ENCODE results near the gene PLAC1. TPM values are rescaled to one million over a fixed set of nuclear protein-coding genes. Genes with fewer than 3 reads are reported as not detected.

The PLAC1 gene
- polyA plus RNA-seq, 4 donors, result 0.06 to 0.07 TPM; not detected in 2

- FAIRE-seq (no peak), DNase-seq (no peak)
- WGBS, 3 donors, result 62 to 78% (median 73%) methylated on average over 4 of the region's 4 CpGs
- Histone ChIP-seq H3K4me3 (ENCODE audit: low read depth in 1 of 3, low read length in 3 of 3) (no peak overlapping the region), H3K4me1 (ENCODE audit: control insufficient read depth in 3 of 3, insufficient read depth in 2 of 3, low read depth in 1 of 3, low read length in 2 of 3) (no peaks in the 10 kb centered on the region), H3K27me3 (ENCODE audit: control insufficient read depth in 3 of 3, insufficient read depth in 3 of 3, low read length in 3 of 3) (no peaks in the 10 kb centered on the region), H3K36me3 (ENCODE audit: control insufficient read depth in 3 of 3, insufficient read depth in 2 of 3, low read depth in 1 of 3, low read length in 3 of 3) (no peaks in the 10 kb centered on the region), H3K27ac (ENCODE audit: low read depth in 1 of 3, low read length in 2 of 3) (no peak overlapping the region), H3K9me3 (ENCODE audit: control insufficient read depth in 2 of 2, insufficient read depth in 1 of 2, low read depth in 1 of 2, low read length in 1 of 2) (no peaks in the 10 kb centered on the region)
These were observed 3.0 kb upstream of the PLAC1 start for GRCh38 chrX:134661295-134661694.

GRCh38 chrX:134660627-134661026 lies 2.4 kb upstream of the PLAC1 start:
- Histone ChIP-seq H3K9me3 (ENCODE audit: control insufficient read depth in 2 of 2, insufficient read depth in 1 of 2, low read depth in 1 of 2, low read length in 1 of 2) (no peaks in the 10 kb centered on the region), H3K4me3 (ENCODE audit: low read depth in 1 of 3, low read length in 3 of 3) (no peak overlapping the region), H3K27ac (ENCODE audit: low read depth in 1 of 3, low read length in 2 of 3) (no peak overlapping the region), H3K36me3 (ENCODE audit: control insufficient read depth in 3 of 3, insufficient read depth in 2 of 3, low read depth in 1 of 3, low read length in 3 of 3) (no peaks in the 10 kb centered on the region), H3K4me1 (ENCODE audit: control insufficient read depth in 3 of 3, insufficient read depth in 2 of 3, low read depth in 1 of 3, low read length in 2 of 3) (no peaks in the 10 kb centered on the region), H3K27me3 (ENCODE audit: control insufficient read depth in 3 of 3, insufficient read depth in 3 of 3, low read length in 3 of 3) (no peaks in the 10 kb centered on the region)
- DNase-seq, result no peak
- WGBS, 3 donors, result 5 to 33% (median 26%) methylated on average over 1 of the region's 1 CpG
- FAIRE-seq, result no peak

- FAIRE-seq (no peak), DNase-seq (no peak)
- no peaks in the 10 kb centered on the region for H3K36me3 ChIP-seq (ENCODE audit: control insufficient read depth in 3 of 3, insufficient read depth in 2 of 3, low read depth in 1 of 3, low read length in 3 of 3)
- H3K4me3 ChIP-seq (ENCODE audit: low read depth in 1 of 3, low read length in 3 of 3), result no peak overlapping the region
- no peak overlapping the region for H3K27ac ChIP-seq (ENCODE audit: low read depth in 1 of 3, low read length in 2 of 3)
- H3K4me1 ChIP-seq (ENCODE audit: control insufficient read depth in 3 of 3, insufficient read depth in 2 of 3, low read depth in 1 of 3, low read length in 2 of 3), result no peaks in the 10 kb centered on the region
- 92 to 94% (median 92%) methylated on average over 1 of the region's 1 CpG for WGBS, 3 donors
- no peaks in the 10 kb centered on the region for H3K9me3 ChIP-seq (ENCODE audit: control insufficient read depth in 2 of 2, insufficient read depth in 1 of 2, low read depth in 1 of 2, low read length in 1 of 2)
- H3K27me3 ChIP-seq (ENCODE audit: control insufficient read depth in 3 of 3, insufficient read depth in 3 of 3, low read length in 3 of 3), result no peaks in the 10 kb centered on the region
These were observed 1.5 kb upstream of the PLAC1 start for GRCh38 chrX:134659761-134660160.

GRCh38 chrX:134658760-134659023 lies 421 bp upstream of the PLAC1 start:
- DNase-seq (no peak), FAIRE-seq (no peak)
- Histone ChIP-seq H3K27me3 (ENCODE audit: control insufficient read depth in 3 of 3, insufficient read depth in 3 of 3, low read length in 3 of 3) (no peaks in the 10 kb centered on the region), H3K36me3 (ENCODE audit: control insufficient read depth in 3 of 3, insufficient read depth in 2 of 3, low read depth in 1 of 3, low read length in 3 of 3) (no peaks in the 10 kb centered on the region), H3K4me1 (ENCODE audit: control insufficient read depth in 3 of 3, insufficient read depth in 2 of 3, low read depth in 1 of 3, low read length in 2 of 3) (no peaks in the 10 kb centered on the region), H3K4me3 (ENCODE audit: low read depth in 1 of 3, low read length in 3 of 3) (no peak overlapping the region), H3K27ac (ENCODE audit: low read depth in 1 of 3, low read length in 2 of 3) (no peak overlapping the region), H3K9me3 (ENCODE audit: control insufficient read depth in 2 of 2, insufficient read depth in 1 of 2, low read depth in 1 of 2, low read length in 1 of 2) (no peaks in the 10 kb centered on the region)
- WGBS, 3 donors, result 50 to 70% (median 56%) methylated on average over 1 of the region's 1 CpG

GRCh38 chrX:134654398-134655012 lies 3.8 kb downstream of the PLAC1 start:
- Histone ChIP-seq H3K9me3 (ENCODE audit: control insufficient read depth in 2 of 2, insufficient read depth in 1 of 2, low read depth in 1 of 2, low read length in 1 of 2) (no peaks in the 10 kb centered on the region), H3K36me3 (ENCODE audit: control insufficient read depth in 3 of 3, insufficient read depth in 2 of 3, low read depth in 1 of 3, low read length in 3 of 3) (no peaks in the 10 kb centered on the region), H3K27me3 (ENCODE audit: control insufficient read depth in 3 of 3, insufficient read depth in 3 of 3, low read length in 3 of 3) (no peaks in the 10 kb centered on the region), H3K27ac (ENCODE audit: low read depth in 1 of 3, low read length in 2 of 3) (no peak overlapping the region), H3K4me1 (ENCODE audit: control insufficient read depth in 3 of 3, insufficient read depth in 2 of 3, low read depth in 1 of 3, low read length in 2 of 3) (no peaks in the 10 kb centered on the region), H3K4me3 (ENCODE audit: low read depth in 1 of 3, low read length in 3 of 3) (no peak overlapping the region)
- DNase-seq, result no peak
- 45 to 71% (median 70%) methylated on average over 3 of the region's 3 CpGs for WGBS, 3 donors
- no peak for FAIRE-seq

GRCh38 chrX:134653835-134654234 lies 4.4 kb downstream of the PLAC1 start:
- H3K4me1 ChIP-seq (ENCODE audit: control insufficient read depth in 3 of 3, insufficient read depth in 2 of 3, low read depth in 1 of 3, low read length in 2 of 3), result no peaks in the 10 kb centered on the region
- no peak overlapping the region for H3K27ac ChIP-seq (ENCODE audit: low read depth in 1 of 3, low read length in 2 of 3)
- H3K36me3 ChIP-seq (ENCODE audit: control insufficient read depth in 3 of 3, insufficient read depth in 2 of 3, low read depth in 1 of 3, low read length in 3 of 3), result no peaks in the 10 kb centered on the region
- DNase-seq (no peak), FAIRE-seq (no peak)
- H3K9me3 ChIP-seq (ENCODE audit: control insufficient read depth in 2 of 2, insufficient read depth in 1 of 2, low read depth in 1 of 2, low read length in 1 of 2), result no peaks in the 10 kb centered on the region
- no peak overlapping the region for H3K4me3 ChIP-seq (ENCODE audit: low read depth in 1 of 3, low read length in 3 of 3)
- no peaks in the 10 kb centered on the region for H3K27me3 ChIP-seq (ENCODE audit: control insufficient read depth in 3 of 3, insufficient read depth in 3 of 3, low read length in 3 of 3)
- 15 to 36% (median 33%) methylated on average over 1 of the region's 1 CpG for WGBS, 3 donors

- Histone ChIP-seq H3K27ac (ENCODE audit: low read depth in 1 of 3, low read length in 2 of 3) (no peak overlapping the region), H3K4me3 (ENCODE audit: low read depth in 1 of 3, low read length in 3 of 3) (no peak overlapping the region), H3K36me3 (ENCODE audit: control insufficient read depth in 3 of 3, insufficient read depth in 2 of 3, low read depth in 1 of 3, low read length in 3 of 3) (no peaks in the 10 kb centered on the region), H3K9me3 (ENCODE audit: control insufficient read depth in 2 of 2, insufficient read depth in 1 of 2, low read depth in 1 of 2, low read length in 1 of 2) (no peaks in the 10 kb centered on the region), H3K4me1 (ENCODE audit: control insufficient read depth in 3 of 3, insufficient read depth in 2 of 3, low read depth in 1 of 3, low read length in 2 of 3) (no peaks in the 10 kb centered on the region), H3K27me3 (ENCODE audit: control insufficient read depth in 3 of 3, insufficient read depth in 3 of 3, low read length in 3 of 3) (no peaks in the 10 kb centered on the region)
- FAIRE-seq (no peak), DNase-seq (no peak)
- 64 to 79% (median 67%) methylated on average over 6 of the region's 6 CpGs for WGBS, 3 donors
These were observed 7.6 kb downstream of the PLAC1 start for GRCh38 chrX:134650701-134651100.

- H3K4me3 ChIP-seq (ENCODE audit: low read depth in 1 of 3, low read length in 3 of 3), result no peak overlapping the region
- no peaks in the 10 kb centered on the region for H3K27me3 ChIP-seq (ENCODE audit: control insufficient read depth in 3 of 3, insufficient read depth in 3 of 3, low read length in 3 of 3)
- H3K36me3 ChIP-seq (ENCODE audit: control insufficient read depth in 3 of 3, insufficient read depth in 2 of 3, low read depth in 1 of 3, low read length in 3 of 3), result no peaks in the 10 kb centered on the region
- no peaks in the 10 kb centered on the region for H3K4me1 ChIP-seq (ENCODE audit: control insufficient read depth in 3 of 3, insufficient read depth in 2 of 3, low read depth in 1 of 3, low read length in 2 of 3)
- WGBS, 3 donors, result 81 to 89% (median 89%) methylated on average over 4 of the region's 4 CpGs
- no peak overlapping the region for H3K27ac ChIP-seq (ENCODE audit: low read depth in 1 of 3, low read length in 2 of 3)
- H3K9me3 ChIP-seq (ENCODE audit: control insufficient read depth in 2 of 2, insufficient read depth in 1 of 2, low read depth in 1 of 2, low read length in 1 of 2), result no peaks in the 10 kb centered on the region
- DNase-seq (no peak), FAIRE-seq (no peak)
These were observed 8.5 kb downstream of the PLAC1 start for GRCh38 chrX:134649770-134650169.

- FAIRE-seq, result no peak
These were observed 10.8 kb downstream of the PLAC1 start for GRCh38 chrX:134647477-134647877.

More at GRCh38 chrX:134647477-134647877, 10.8 kb downstream of the PLAC1 start:
- Histone ChIP-seq H3K27me3 (ENCODE audit: control insufficient read depth in 3 of 3, insufficient read depth in 3 of 3, low read length in 3 of 3) (no peaks in the 10 kb centered on the region), H3K4me1 (ENCODE audit: control insufficient read depth in 3 of 3, insufficient read depth in 2 of 3, low read depth in 1 of 3, low read length in 2 of 3) (no peaks in the 10 kb centered on the region), H3K9me3 (ENCODE audit: control insufficient read depth in 2 of 2, insufficient read depth in 1 of 2, low read depth in 1 of 2, low read length in 1 of 2) (no peaks in the 10 kb centered on the region), H3K4me3 (ENCODE audit: low read depth in 1 of 3, low read length in 3 of 3) (no peak overlapping the region), H3K36me3 (ENCODE audit: control insufficient read depth in 3 of 3, insufficient read depth in 2 of 3, low read depth in 1 of 3, low read length in 3 of 3) (no peaks in the 10 kb centered on the region), H3K27ac (ENCODE audit: low read depth in 1 of 3, low read length in 2 of 3) (no peak overlapping the region)
- 52 to 77% (median 60%) methylated on average over 2 of the region's 2 CpGs for WGBS, 3 donors
- no peak for DNase-seq

All from small intestine (tissue), 7 donors.